Neural cell (in vitro differentiated cells): ENCODE measurements around the gene MOV10L1. TPM values are rescaled to one million over a fixed set of nuclear protein-coding genes. Genes with fewer than 3 reads are reported as not detected.

Experiments used
- H2AFZ ChIP-seq: fragments of 200-600, 300-800 bp; sonication (generic), shearing (Covaris generic); 2 replicates; pipeline ENCODE4 v1.6.0; 2014; ENCODE audit warnings: low read depth, mild to moderate bottlenecking, antibody characterized with exemption, low read length, moderate library complexity
- H3F3A ChIP-seq: fragments of 200-600 bp; shearing (Covaris generic); 2 replicates; pipeline ENCODE4 v1.6.1; 2016; ENCODE audit warnings: mild to moderate bottlenecking, moderate library complexity, mixed read lengths, antibody characterized with exemption, low read length; ENCODE audit not compliant: insufficient read depth, poor library complexity, severe bottlenecking
- H3K27ac ChIP-seq: fragments of 200-600, 300-800 bp; sonication (generic), shearing (Covaris generic); 2 replicates; pipeline ENCODE4 v1.5.1; 2014; ENCODE audit warnings: mild to moderate bottlenecking, low read length, moderate library complexity
- H3K27me3 ChIP-seq: fragments of 300-800, 200-600 bp; sonication (generic), shearing (Covaris generic); 2 replicates; pipeline ENCODE4 v1.6.0; 2014; ENCODE audit warnings: mild to moderate bottlenecking, low read depth, low read length, moderate library complexity; ENCODE audit not compliant: insufficient read depth
- H3K36me3 ChIP-seq: fragments of 300-800, 200-600 bp; sonication (generic), shearing (Covaris generic); 2 replicates; pipeline ENCODE4 v1.5.1; 2014; ENCODE audit warnings: mild to moderate bottlenecking, antibody characterized with exemption, low read length, moderate library complexity; ENCODE audit not compliant: insufficient read depth
- H3K4me2 ChIP-seq: fragments of 300-800, 200-600 bp; sonication (generic), shearing (Covaris generic); 2 replicates; pipeline ENCODE4 v1.6.0; 2014; ENCODE audit warnings: mild to moderate bottlenecking, low read length
- H3K4me3 ChIP-seq: fragments of 300-800, 200-600 bp; sonication (generic), shearing (Covaris generic); 2 replicates; pipeline ENCODE4 v1.5.1; 2014; ENCODE audit warnings: mild to moderate bottlenecking, low read length, moderate library complexity
- H3K79me2 ChIP-seq: fragments of 200-600 bp; shearing (Covaris generic); replicated peaks from 2 replicates; pipeline ENCODE4 v1.6.0; 2014; ENCODE audit warnings: mild to moderate bottlenecking, low read length, moderate library complexity; ENCODE audit not compliant: insufficient read depth
- H3K9ac ChIP-seq: fragments of 300-800, 200-600 bp; sonication (generic), shearing (Covaris generic); 2 replicates; pipeline ENCODE4 v1.6.1; 2016; ENCODE audit warnings: mild to moderate bottlenecking, low read length, mixed read lengths
- H3K9me2 ChIP-seq: fragments of 200-600 bp; shearing (Covaris generic); 2 replicates; pipeline ENCODE4 v1.6.1; 2016; ENCODE audit warnings: mild to moderate bottlenecking, low read length, mixed read lengths; ENCODE audit not compliant: insufficient read depth
- H3K9me3 ChIP-seq: fragments of 200-600, 300-800 bp; sonication (generic), shearing (Covaris generic); 2 replicates; pipeline ENCODE4 v1.6.1; 2016; ENCODE audit warnings: mild to moderate bottlenecking, mixed run types, low read length, moderate library complexity, mixed read lengths
- H4K20me1 ChIP-seq: fragments of 200-600 bp; shearing (Covaris generic); 2 replicates; pipeline ENCODE4 v1.6.1; 2016; ENCODE audit warnings: mild to moderate bottlenecking, mixed run types; ENCODE audit not compliant: insufficient read depth
- CTCF ChIP-seq: fragments of 450-650 bp; IDR thresholded peaks from 2 replicates; pipeline ENCODE4 v1.5.1; 2014; ENCODE audit warnings: antibody characterized with exemption, mild to moderate bottlenecking, moderate library complexity; ENCODE audit not compliant: poor library complexity, severe bottlenecking
- EP300 ChIP-seq: fragments of 450-650 bp; conservative IDR thresholded peaks from 2 replicates; pipeline ENCODE4 v1.6.1; 2014; ENCODE audit warnings: antibody characterized with exemption, mild to moderate bottlenecking, moderate library complexity; ENCODE audit not compliant: poor library complexity, severe bottlenecking
- EZH2 ChIP-seq: fragments of 200-600, 300-800 bp; shearing (Covaris generic), sonication (generic); IDR thresholded peaks from 2 replicates; pipeline ENCODE4 v1.6.1; 2014; ENCODE audit warnings: antibody characterized with exemption, low read length, borderline replicate concordance, mild to moderate bottlenecking; ENCODE audit not compliant: insufficient read depth, poor library complexity, severe bottlenecking
- MXI1 ChIP-seq: fragments of 450-650 bp; conservative IDR thresholded peaks from 2 replicates; pipeline ENCODE4 v1.6.1; 2014; ENCODE audit warnings: antibody characterized with exemption, mild to moderate bottlenecking; ENCODE audit not compliant: poor library complexity, severe bottlenecking
- POLR2AphosphoS5 ChIP-seq: IDR thresholded peaks from 2 replicates; pipeline ENCODE4 v1.6.1; 2012
- RAD21 ChIP-seq: fragments of 450-650 bp; conservative IDR thresholded peaks from 2 replicates; pipeline ENCODE4 v1.6.1; 2014; ENCODE audit warnings: antibody characterized with exemption, mild to moderate bottlenecking, moderate library complexity
- SMC3 ChIP-seq: fragments of 450-650 bp; conservative IDR thresholded peaks from 2 replicates; pipeline ENCODE4 v1.6.1; 2014; ENCODE audit warnings: antibody characterized with exemption, mild to moderate bottlenecking, moderate library complexity; ENCODE audit not compliant: poor library complexity
- TAF1 ChIP-seq: IDR thresholded peaks from 2 replicates; pipeline ENCODE4 v1.6.1; 2012; ENCODE audit warnings: low read depth
- polyA plus RNA-seq: library from polyadenylated mRNA; depleted of rRNA; stranded (reverse); fragments of >200 nt; gene quantifications from 2 replicates; pipeline ENCODE4 v1.2.3, GENCODE V29; 2014
- TF ChIP-seq, protein P1 (sequence below): IDR thresholded peaks from 2 replicates; pipeline ENCODE4 v1.6.1; 2012; ENCODE audit warnings: borderline replicate concordance

MOV10L1 gene
- polyA plus RNA-seq, 1 donor from 2014 or later = not detected

DNA sequence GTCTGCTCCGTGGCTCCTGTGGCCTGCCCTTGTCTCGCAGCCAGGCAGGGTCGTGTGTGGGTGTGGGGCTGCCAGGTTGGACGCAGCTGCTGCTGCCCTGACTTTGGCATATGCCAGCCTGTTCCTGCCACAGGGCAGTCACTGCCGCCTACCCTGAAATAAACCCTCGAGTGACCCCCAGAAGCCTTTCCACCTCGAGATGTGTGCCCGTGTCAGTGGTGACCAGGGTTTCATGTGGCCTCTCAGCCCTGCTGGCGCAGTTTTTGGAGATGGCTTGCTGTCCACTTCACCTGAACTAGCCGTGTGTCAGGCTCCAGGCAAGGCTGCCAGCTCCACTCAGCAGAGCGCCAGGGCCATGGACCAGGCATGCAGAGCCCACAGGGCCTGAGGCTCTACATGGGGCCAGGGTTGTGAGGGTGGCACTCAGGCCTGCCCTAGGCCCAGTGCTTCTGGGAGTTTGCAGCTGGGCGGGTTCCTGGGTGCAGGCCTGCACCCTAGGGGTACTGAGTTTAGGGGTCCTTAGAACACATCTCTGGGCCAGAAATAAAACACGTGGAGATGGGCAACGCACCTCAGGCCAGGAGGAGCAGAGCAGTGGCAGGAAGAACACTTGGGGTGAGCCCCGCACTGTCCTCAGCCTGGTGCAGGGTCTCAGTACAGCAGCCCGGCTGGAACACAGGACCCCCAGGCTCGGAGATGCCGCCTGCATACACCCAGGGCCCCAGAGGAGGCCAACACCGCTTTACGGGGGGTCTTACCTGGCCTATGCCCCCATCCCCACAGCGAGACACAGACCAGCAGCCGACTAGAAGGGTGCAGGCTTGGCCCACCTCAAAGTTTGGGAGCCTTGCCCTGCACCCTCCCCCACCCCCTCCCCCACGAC, 71.9 kb downstream of the MOV10L1 start:
- H3K9me2 ChIP-seq = no peaks in the 10 kb centered on the region
- H3K27ac ChIP-seq = no peak overlapping the region
- TF ChIP-seq POLR2AphosphoS5 = no peak
- TF ChIP-seq RAD21 = no peak
- TF ChIP-seq EZH2 = no peak
- no peak for TF ChIP-seq MXI1
- TF ChIP-seq TAF1 = no peak
- TF ChIP-seq CTCF = no peak
- TF ChIP-seq SMC3 = no peak
- TF ChIP-seq, protein P1, sequence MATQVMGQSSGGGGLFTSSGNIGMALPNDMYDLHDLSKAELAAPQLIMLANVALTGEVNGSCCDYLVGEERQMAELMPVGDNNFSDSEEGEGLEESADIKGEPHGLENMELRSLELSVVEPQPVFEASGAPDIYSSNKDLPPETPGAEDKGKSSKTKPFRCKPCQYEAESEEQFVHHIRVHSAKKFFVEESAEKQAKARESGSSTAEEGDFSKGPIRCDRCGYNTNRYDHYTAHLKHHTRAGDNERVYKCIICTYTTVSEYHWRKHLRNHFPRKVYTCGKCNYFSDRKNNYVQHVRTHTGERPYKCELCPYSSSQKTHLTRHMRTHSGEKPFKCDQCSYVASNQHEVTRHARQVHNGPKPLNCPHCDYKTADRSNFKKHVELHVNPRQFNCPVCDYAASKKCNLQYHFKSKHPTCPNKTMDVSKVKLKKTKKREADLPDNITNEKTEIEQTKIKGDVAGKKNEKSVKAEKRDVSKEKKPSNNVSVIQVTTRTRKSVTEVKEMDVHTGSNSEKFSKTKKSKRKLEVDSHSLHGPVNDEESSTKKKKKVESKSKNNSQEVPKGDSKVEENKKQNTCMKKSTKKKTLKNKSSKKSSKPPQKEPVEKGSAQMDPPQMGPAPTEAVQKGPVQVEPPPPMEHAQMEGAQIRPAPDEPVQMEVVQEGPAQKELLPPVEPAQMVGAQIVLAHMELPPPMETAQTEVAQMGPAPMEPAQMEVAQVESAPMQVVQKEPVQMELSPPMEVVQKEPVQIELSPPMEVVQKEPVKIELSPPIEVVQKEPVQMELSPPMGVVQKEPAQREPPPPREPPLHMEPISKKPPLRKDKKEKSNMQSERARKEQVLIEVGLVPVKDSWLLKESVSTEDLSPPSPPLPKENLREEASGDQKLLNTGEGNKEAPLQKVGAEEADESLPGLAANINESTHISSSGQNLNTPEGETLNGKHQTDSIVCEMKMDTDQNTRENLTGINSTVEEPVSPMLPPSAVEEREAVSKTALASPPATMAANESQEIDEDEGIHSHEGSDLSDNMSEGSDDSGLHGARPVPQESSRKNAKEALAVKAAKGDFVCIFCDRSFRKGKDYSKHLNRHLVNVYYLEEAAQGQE = no peak
- TF ChIP-seq EP300 = no peak
- H2AFZ ChIP-seq = no peak overlapping the region
- H3K9ac ChIP-seq = no peak overlapping the region
- no peaks in the 10 kb centered on the region for H3K27me3 ChIP-seq
- H3K4me2 ChIP-seq = no peak overlapping the region
- H3F3A ChIP-seq = no peaks in the 10 kb centered on the region
- no peaks in the 10 kb centered on the region for H3K9me3 ChIP-seq
- H3K4me3 ChIP-seq = no peak overlapping the region
- no peaks in the 10 kb centered on the region for H4K20me1 ChIP-seq
- H3K79me2 ChIP-seq = no peaks in the 10 kb centered on the region
- no peaks in the 10 kb centered on the region for H3K36me3 ChIP-seq

GRCh38 chr22:50162391-50162956, 72.7 kb downstream of the MOV10L1 start:
- no peaks in the 10 kb centered on the region for H3K9me2 ChIP-seq
- H3F3A ChIP-seq = no peaks in the 10 kb centered on the region
- no peak for TF ChIP-seq MXI1
- TF ChIP-seq CTCF = no peak
- TF ChIP-seq, protein P1 = no peak
- no peak for TF ChIP-seq EZH2
- no peak for TF ChIP-seq EP300
- no peak for TF ChIP-seq SMC3
- TF ChIP-seq POLR2AphosphoS5 = no peak
- TF ChIP-seq RAD21 = no peak
- no peak for TF ChIP-seq TAF1
- H3K4me2 ChIP-seq = no peak overlapping the region
- no peak overlapping the region for H2AFZ ChIP-seq
- no peaks in the 10 kb centered on the region for H3K27me3 ChIP-seq
- no peaks in the 10 kb centered on the region for H3K9me3 ChIP-seq
- no peaks in the 10 kb centered on the region for H3K36me3 ChIP-seq
- no peak overlapping the region for H3K9ac ChIP-seq
- H3K27ac ChIP-seq = no peak overlapping the region
- H3K79me2 ChIP-seq = no peaks in the 10 kb centered on the region
- H3K4me3 ChIP-seq = no peak overlapping the region
- no peaks in the 10 kb centered on the region for H4K20me1 ChIP-seq
